HG03064 (cell line): ENCODE measurements around the gene PRDM5.
"Not testable (repeated sequence)": the region's sequence is repeated elsewhere in the genome, so short reads cannot be mapped to it uniquely, and the experiment has no call there.

Experiments used
- ATAC-seq: cut with Tn5 transposase; IDR thresholded peaks from one replicate; pipeline ENCODE4 v1.9.1; 2021; ENCODE audit warnings: low read depth; ENCODE audit not compliant: unreplicated experiment

PRDM5 gene

GRCh38 chr4:120672076-120672475 lies 250.4 kb downstream of the PRDM5 start:
- no peak for ATAC-seq

GRCh38 chr4:120671538-120671937 lies 251.0 kb downstream of the PRDM5 start:
- ATAC-seq = no peak

- no peak for ATAC-seq
Measured at GRCh38 chr4:120667102-120667501, 255.4 kb downstream of the PRDM5 start.

DNA sequence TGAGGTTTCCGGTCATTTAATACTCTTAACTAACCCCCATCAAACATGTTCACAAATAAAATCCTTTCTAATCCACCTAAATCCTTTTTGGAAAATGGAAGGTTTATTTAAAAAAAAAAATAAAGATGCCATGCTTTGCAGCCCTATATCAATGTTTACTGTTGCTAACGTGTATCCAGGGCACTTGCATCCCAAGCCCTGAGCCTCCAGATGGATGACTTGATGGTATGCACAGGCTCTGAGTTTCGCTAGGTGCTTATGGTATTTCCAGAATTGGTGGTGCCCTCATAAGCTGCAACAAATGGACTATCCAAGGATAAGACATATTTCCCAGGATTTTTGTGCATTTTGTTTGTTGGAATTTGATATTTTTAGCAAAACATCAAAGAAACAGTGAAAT lies 257.7 kb downstream of the PRDM5 start:
- no peak for ATAC-seq

GRCh38 chr4:120659616-120660170 lies 262.8 kb downstream of the PRDM5 start:
- ATAC-seq = no peak

- ATAC-seq = no peak
Measured at GRCh38 chr4:120658772-120659171, 263.8 kb downstream of the PRDM5 start.

DNA sequence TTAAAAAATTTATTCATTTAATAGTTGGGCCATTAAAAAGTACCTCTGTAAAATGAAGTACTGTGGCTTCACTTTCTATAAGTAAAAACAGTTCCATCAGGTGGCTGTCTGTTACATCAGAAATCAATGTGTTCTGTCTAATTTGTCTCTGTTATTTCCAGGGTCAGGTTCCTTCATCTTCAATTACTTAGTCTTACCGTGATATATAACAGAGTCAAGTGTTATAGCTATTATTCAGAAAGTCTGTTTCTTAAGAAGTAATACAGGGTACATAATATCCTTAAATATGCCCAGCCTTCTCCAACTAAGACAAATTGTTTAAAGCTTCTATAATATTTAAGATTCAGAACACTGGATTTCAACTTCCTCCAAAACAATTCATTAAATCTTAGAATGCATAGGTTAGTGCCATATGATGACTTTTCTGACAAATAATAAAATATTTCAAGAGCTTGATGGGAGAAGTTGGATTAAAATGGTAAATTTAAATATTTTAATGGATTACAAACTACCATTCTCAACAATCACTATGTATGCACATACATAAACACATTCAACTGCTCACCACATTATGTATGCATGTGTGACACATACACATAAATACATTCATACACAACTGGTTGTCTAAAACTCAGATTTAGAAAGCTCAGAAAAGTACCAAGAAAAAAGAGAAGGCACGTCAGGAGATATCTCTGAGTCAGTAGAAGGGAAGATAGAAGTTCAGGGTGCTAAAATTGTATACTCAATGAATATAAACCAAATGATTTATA lies 268.5 kb downstream of the PRDM5 start:
- no peak for ATAC-seq

DNA sequence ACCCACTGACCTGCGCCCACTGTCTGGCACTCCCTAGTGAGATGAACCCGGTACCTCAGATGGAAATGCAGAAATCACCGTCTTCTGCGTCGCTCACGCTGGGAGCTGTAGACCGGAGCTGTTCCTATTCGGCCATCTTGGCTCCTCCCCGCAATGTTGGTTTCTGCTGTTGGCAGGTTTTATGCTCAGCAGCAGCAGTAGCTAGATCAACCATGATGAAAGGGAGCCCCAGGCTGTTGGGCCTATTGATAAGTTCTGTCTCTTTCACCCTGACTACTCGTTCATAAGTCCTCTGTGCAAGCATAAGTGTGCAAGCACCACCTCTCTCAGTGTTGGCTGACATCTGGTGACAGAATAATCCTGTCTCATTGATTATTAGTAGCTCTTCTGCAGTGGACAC lies 274.2 kb downstream of the PRDM5 start:
- not testable (repeated sequence) for ATAC-seq
